ELF-1 (cell line): ENCODE measurements around the gene DEAF1.
A peak's percentile ranks its signal among the peaks of the same experiment; 100 is the strongest.
"Not testable (repeated sequence)": the region's sequence is repeated elsewhere in the genome, so short reads cannot be mapped to it uniquely, and the experiment has no call there.

Source experiments
- DNase-seq: peaks from one replicate; pipeline ENCODE4 v3.0.0-alpha.2; 2016; ENCODE audit warnings: low read depth, low spot score

Gene DEAF1

GRCh38 chr11:699753-700152, 4.7 kb upstream of the DEAF1 start:
- DNase-seq, result no peak

GRCh38 chr11:699116-699508, 4.1 kb upstream of the DEAF1 start:
- no peak for DNase-seq

GRCh38 chr11:698493-699115, 3.6 kb upstream of the DEAF1 start:
- no peak for DNase-seq

GRCh38 chr11:697811-698311, 2.8 kb upstream of the DEAF1 start:
- no peak for DNase-seq

GRCh38 chr11:696955-697491, 2.0 kb upstream of the DEAF1 start:
- DNase-seq, result no peak

GRCh38 chr11:695538-696248, 671 bp upstream of the DEAF1 start, which contains the start of gene TMEM80:
TSS of gene TMEM80 (plus strand) at chr11:695816. CDS start at chr11:695828, 12 bp downstream.
- peak; percentile 98 for DNase-seq

GRCh38 chr11:695288-695537, 191 bp upstream of the DEAF1 start:
- no peak for DNase-seq

GRCh38 chr11:693887-694562, 997 bp downstream of the DEAF1 start:
- no peak for DNase-seq

- peak; percentile 61 for DNase-seq
Observed at GRCh38 chr11:693415-693831, 1.6 kb downstream of the DEAF1 start.

- DNase-seq, result peak; percentile 43
Observed at GRCh38 chr11:692824-693414, 2.1 kb downstream of the DEAF1 start.

GRCh38 chr11:691710-692590, 3.1 kb downstream of the DEAF1 start:
- DNase-seq, result no peak

GRCh38 chr11:690738-691633, 4.0 kb downstream of the DEAF1 start:
- DNase-seq, result peak; percentile 51

- not testable (repeated sequence) for DNase-seq
Observed at GRCh38 chr11:690244-690643, 4.8 kb downstream of the DEAF1 start.

- no peak for DNase-seq
Observed at GRCh38 chr11:689625-690024, 5.4 kb downstream of the DEAF1 start.

GRCh38 chr11:688681-689080, 6.3 kb downstream of the DEAF1 start:
- DNase-seq, result no peak

- DNase-seq, result no peak
Observed at GRCh38 chr11:687751-688150, 7.3 kb downstream of the DEAF1 start.

- DNase-seq, result no peak
Observed at GRCh38 chr11:686451-687243, 8.4 kb downstream of the DEAF1 start.

GRCh38 chr11:680970-681369, 14.1 kb downstream of the DEAF1 start:
- no peak for DNase-seq

GRCh38 chr11:680476-680875, 14.5 kb downstream of the DEAF1 start:
- no peak for DNase-seq
